ENCODE measurements around the gene CEP97.
"Not testable (repeated sequence)": the region's sequence is repeated elsewhere in the genome, so short reads cannot be mapped to it uniquely, and the experiment has no call there.

The CEP97 gene

DNA sequence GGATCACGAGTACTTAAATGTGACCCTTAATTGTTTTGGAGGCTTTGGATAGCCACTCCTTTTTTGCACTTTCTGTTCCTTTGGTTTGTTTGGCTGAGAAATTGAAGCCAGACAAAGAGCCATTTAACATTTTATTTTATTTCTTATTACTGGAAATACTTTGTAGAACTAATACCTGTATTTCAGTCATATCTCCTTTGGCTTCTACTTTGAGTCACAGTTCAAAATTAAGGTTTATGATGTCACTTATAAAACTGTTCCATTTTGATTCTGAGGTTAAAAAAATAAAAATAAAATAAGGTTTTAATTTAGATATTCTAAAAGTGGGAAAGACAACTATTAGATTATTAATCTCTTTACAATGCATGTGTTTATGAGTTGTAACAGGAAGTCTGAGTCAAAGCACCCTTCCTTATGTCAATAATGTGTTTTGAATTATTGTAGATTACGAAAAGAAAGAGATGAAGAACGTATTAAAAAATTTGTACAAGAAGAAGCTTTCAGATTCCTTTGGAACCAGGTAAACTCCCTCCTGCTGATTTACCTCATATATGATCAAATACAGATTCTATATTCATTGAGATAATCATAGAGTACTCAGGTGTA lies 37.7 kb downstream of the CEP97 start:
- H3K4me3 ChIP-seq (ENCODE audit: low read depth, low read length), result no peak overlapping the region
- DNase-seq (ENCODE audit: low read depth), result no peak
- TF ChIP-seq CTCF (IDR thresholded peaks at IDR 0.05; ENCODE audit: low read depth, low read length) (no peak), MYC (IDR thresholded peaks at IDR 0.05; ENCODE audit: low read depth, low read length) (no peak)

GRCh38 chr3:101777745-101778281 lies 53.4 kb downstream of the CEP97 start:
- H3K4me3 ChIP-seq (ENCODE audit: low read depth, low read length), result not testable (repeated sequence)

GRCh38 chr3:101778385-101779046 lies 54.1 kb downstream of the CEP97 start:
- no peak for DNase-seq (ENCODE audit: low read depth)
- TF ChIP-seq MYC (IDR thresholded peaks at IDR 0.05; ENCODE audit: low read depth, low read length) (no peak), POLR2A (IDR thresholded peaks at IDR 0.05; ENCODE audit: extremely low read depth, insufficient read length) (no peak)

More at GRCh38 chr3:101777745-101778281, 53.4 kb downstream of the CEP97 start:
- not testable (repeated sequence) for DNase-seq (ENCODE audit: low read depth)

DNA sequence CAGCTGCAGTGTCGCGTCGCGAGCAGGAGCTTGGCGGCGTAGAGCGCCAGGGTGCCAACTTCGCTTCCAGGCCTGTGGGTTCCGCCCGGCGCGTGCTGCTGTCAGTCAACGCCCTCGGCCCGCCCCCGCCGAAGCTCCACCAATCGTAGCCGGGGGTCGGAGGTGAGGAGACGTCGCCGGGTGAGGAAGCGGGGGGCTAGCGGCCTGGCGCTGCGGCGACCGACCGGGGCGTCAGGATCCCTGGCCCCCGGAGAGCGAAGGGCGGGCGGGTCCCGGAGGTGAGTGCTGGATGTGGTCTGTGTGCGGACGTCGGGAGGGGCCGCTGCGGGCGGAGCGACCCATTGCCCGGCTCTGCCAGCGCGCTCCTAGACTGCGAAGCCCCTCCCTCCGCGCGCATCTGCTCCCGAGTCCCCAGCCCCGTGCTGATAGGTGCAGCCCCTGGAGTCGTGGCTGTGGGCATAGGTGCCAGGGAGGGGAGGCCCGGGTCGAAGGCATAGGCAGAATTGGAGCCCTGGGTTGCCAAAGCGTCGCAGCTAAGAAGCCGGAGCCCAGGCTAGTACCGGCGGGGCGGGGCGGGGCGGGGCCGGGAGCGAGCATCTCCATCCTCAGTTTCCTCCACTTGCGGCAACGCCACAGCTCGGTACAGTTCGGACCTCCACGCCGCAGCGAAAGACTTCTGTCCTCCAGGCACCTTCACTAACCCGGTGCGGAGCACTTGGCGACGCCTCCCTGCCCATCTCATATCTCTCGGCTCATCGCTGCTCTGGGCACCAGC lies 54.8 kb downstream of the CEP97 start, which contains the start of gene NXPE3:
TSS of gene NXPE3 (plus strand) at position 165 of the 775 bp plus-strand sequence. CDS start 6,386 bp downstream, outside the sequence.
- H3K4me3 ChIP-seq (ENCODE audit: low read depth, low read length), result peak within 1 kb of the TSS; percentile 64
- peak; percentile 88 for DNase-seq (ENCODE audit: low read depth)
- TF ChIP-seq MYC (IDR thresholded peaks at IDR 0.05; ENCODE audit: low read depth, low read length) (no peak), CTCF (IDR thresholded peaks at IDR 0.05; ENCODE audit: low read depth, low read length) (no peak), POLR2A (IDR thresholded peaks at IDR 0.05; ENCODE audit: extremely low read depth, insufficient read length) (peak; percentile 53)
- TF ChIP-seq, protein P1, sequence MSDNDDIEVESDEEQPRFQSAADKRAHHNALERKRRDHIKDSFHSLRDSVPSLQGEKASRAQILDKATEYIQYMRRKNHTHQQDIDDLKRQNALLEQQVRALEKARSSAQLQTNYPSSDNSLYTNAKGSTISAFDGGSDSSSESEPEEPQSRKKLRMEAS (IDR thresholded peaks at IDR 0.05; ENCODE audit: low read depth, low read length), result peak; percentile 66

More at GRCh38 chr3:101778385-101779046, 54.1 kb downstream of the CEP97 start:
- H3K4me3 ChIP-seq (ENCODE audit: low read depth, low read length), result peak overlapping the region; percentile 60

DNA sequence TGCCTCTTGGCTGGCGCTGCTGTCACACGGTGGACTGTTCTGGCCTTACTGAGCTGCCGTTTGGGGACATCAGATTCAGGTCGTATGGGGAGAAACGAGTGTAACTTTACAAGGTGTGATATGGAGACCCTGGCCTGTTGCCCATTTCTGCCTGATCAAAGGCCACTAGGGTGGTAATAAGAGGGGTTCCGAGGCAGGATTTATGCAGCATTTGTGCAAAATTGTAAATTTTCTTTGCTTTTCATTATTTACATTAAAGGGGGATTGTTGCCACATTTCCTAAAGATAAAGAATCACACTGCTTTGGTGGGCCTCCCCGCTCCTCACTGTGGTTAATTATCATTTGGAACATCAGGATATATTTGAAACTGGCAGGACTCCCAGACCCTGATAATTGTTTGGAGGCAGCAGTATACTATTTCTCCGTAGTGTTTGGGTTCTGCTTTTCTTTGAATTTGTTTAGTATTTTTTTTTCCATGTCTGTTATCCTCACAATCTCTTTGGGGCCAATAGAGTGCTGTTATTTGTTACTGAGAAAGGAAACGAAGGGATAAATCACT lies 55.5 kb downstream of the CEP97 start:
- no peak for TF ChIP-seq POLR2A (IDR thresholded peaks at IDR 0.05; ENCODE audit: extremely low read depth, insufficient read length)
- TF ChIP-seq, protein P1 (IDR thresholded peaks at IDR 0.05; ENCODE audit: low read depth, low read length), result no peak
- TF ChIP-seq CTCF (IDR thresholded peaks at IDR 0.05; ENCODE audit: low read depth, low read length), result no peak
- TF ChIP-seq MYC (IDR thresholded peaks at IDR 0.05; ENCODE audit: low read depth, low read length), result no peak
- H3K4me3 ChIP-seq (ENCODE audit: low read depth, low read length), result peak overlapping the region; percentile 64
- no peak for DNase-seq (ENCODE audit: low read depth)

DNA sequence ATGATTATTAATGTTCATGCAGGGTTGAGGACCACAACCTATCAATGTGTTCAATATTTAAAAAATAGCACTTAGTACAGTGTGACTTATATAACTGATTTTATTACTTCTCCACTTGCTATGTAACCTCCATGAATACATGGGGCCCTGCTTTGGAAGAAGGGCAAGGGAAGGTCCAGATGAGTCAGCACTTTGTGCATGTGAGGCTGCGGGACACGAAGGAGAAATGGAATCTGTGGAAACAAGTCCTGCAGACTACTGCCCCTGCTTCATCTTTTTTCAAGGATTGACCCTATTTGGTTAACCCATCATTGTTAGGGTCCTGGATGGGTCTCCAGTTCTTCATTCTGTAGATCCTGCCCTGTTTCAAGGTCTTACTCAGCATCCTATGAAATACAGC lies 56.2 kb downstream of the CEP97 start:
- TF ChIP-seq CTCF (IDR thresholded peaks at IDR 0.05; ENCODE audit: low read depth, low read length), result no peak
- TF ChIP-seq POLR2A (IDR thresholded peaks at IDR 0.05; ENCODE audit: extremely low read depth, insufficient read length), result no peak
- no peak for TF ChIP-seq MYC (IDR thresholded peaks at IDR 0.05; ENCODE audit: low read depth, low read length)
- TF ChIP-seq, protein P1 (IDR thresholded peaks at IDR 0.05; ENCODE audit: low read depth, low read length), result no peak
- H3K4me3 ChIP-seq (ENCODE audit: low read depth, low read length), result no peak overlapping the region
- DNase-seq (ENCODE audit: low read depth), result peak; percentile 20

Data from NB4 (cell line).